ENCODE measurements around the gene SEMA3G.

Gene SEMA3G

GRCh38 chr3:52394751-52395502 is 50.0 kb downstream of the SEMA3G start:
- no peak for DNase-seq (ENCODE audit: low spot score)

- DNase-seq (ENCODE audit: low spot score): no peak
These were observed 50.8 kb downstream of the SEMA3G start for GRCh38 chr3:52393959-52394670.

- DNase-seq (ENCODE audit: low spot score): no peak
These were observed 51.6 kb downstream of the SEMA3G start for GRCh38 chr3:52393131-52393807.

- DNase-seq (ENCODE audit: low spot score): no peak
These were observed 52.5 kb downstream of the SEMA3G start for GRCh38 chr3:52392216-52392930.

- DNase-seq (ENCODE audit: low spot score): no peak
These were observed 53.8 kb downstream of the SEMA3G start for GRCh38 chr3:52391096-52391495.

GRCh38 chr3:52388933-52389332 is 56.0 kb downstream of the SEMA3G start:
- no peak for DNase-seq (ENCODE audit: low spot score)

- no peak for DNase-seq (ENCODE audit: low spot score)
These were observed 56.5 kb downstream of the SEMA3G start for GRCh38 chr3:52388348-52388821.

GRCh38 chr3:52387481-52387880 is 57.4 kb downstream of the SEMA3G start:
- DNase-seq (ENCODE audit: low spot score): no peak

GRCh38 chr3:52385157-52385556 is 59.7 kb downstream of the SEMA3G start:
- peak; percentile 63 for DNase-seq (ENCODE audit: low spot score)

GRCh38 chr3:52384019-52384761 is 60.7 kb downstream of the SEMA3G start:
- no peak for DNase-seq (ENCODE audit: low spot score)

GRCh38 chr3:52383446-52383845 is 61.5 kb downstream of the SEMA3G start:
- no peak for DNase-seq (ENCODE audit: low spot score)

All from HuH-7.5 (cell line).